ENCODE results near the gene STYXL1. TPM values are rescaled to one million over a fixed set of nuclear protein-coding genes. Genes with fewer than 3 reads are reported as not detected.
A peak's percentile ranks its signal among the peaks of the same experiment; 100 is the strongest.

The STYXL1 gene
- total and polyA plus RNA-seq, 7 donors, result 9.4 to 81.4 (median 30.7) TPM

- H3K27me3 ChIP-seq, result no peaks in the 10 kb centered on the region
- no peaks in the 10 kb centered on the region for H3K9me3 ChIP-seq
- H3K27ac ChIP-seq, result no peak overlapping the region
- intact Hi-C loops (cut with DNase I), result no loop called here
- 92 to 95% methylated on average over 44 of the region's 44 CpGs for WGBS, 2 donors
- TF ChIP-seq CTCF (IDR thresholded peaks at IDR 0.05), result no peak
- no peak for TF ChIP-seq EP300 (IDR thresholded peaks at IDR 0.05)
- no peak for TF ChIP-seq POLR2AphosphoS5 (IDR thresholded peaks at IDR 0.05)
- no peak for TF ChIP-seq POLR2A (IDR thresholded peaks at IDR 0.05)
- DNase-seq, result no peak
- H3K36me3 ChIP-seq, result peaks cover 32 to 90% (median 59%) of the 10 kb centered on the region in 4 donors
- peaks cover 0 to 4% (median 4%) of the 10 kb centered on the region in 4 donors for H3K4me1 ChIP-seq
- no peak overlapping the region for H3K4me3 ChIP-seq
Observed at GRCh38 chr7:75984130-75985008, 63.4 kb downstream of the STYXL1 start.

DNA sequence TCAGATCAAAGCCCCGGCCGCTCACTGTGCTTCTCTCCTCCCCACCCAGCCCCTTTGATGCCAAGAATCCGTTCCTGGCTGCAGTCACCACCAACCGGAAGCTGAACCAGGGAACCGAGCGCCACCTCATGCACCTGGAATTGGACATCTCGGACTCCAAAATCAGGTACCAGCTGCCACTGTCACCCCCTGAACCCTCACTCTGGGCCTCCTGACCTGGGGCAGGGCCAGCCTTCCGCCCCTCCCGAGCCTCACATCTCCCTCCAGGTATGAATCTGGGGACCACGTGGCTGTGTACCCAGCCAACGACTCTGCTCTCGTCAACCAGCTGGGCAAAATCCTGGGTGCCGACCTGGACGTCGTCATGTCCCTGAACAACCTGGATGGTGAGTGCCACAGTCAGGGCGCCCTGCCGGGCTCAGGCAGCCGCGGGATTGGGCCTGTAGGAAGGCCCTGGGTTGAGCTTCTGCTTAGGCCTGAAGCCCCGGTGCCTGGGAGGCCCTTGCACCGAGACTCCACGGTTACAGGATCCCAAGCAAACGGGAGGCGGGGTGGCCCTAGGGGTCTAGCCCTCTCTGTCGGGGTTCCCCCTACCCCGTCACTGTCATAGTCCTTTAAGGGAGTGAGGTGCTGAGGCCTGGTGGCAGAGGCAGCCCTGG is 64.2 kb downstream of the STYXL1 start:
- no peaks in the 10 kb centered on the region for H3K27me3 ChIP-seq
- intact Hi-C loops (cut with DNase I), result no loop called here
- H3K9me3 ChIP-seq, result no peaks in the 10 kb centered on the region
- peaks cover 0 to 6% (median 0%) of the 10 kb centered on the region in 4 donors for H3K4me1 ChIP-seq
- H3K27ac ChIP-seq, result no peak overlapping the region
- WGBS, 2 donors, result 92 to 94% methylated on average over 26 of the region's 26 CpGs
- no peak overlapping the region for H3K4me3 ChIP-seq
- peaks cover 32 to 93% (median 59%) of the 10 kb centered on the region in 4 donors for H3K36me3 ChIP-seq
- TF ChIP-seq POLR2AphosphoS5 (IDR thresholded peaks at IDR 0.05) (no peak), EP300 (IDR thresholded peaks at IDR 0.05) (no peak), CTCF (IDR thresholded peaks at IDR 0.05) (no peak), POLR2A (IDR thresholded peaks at IDR 0.05) (no peak)
- peak; percentile 64 for DNase-seq

- H3K9me3 ChIP-seq, result no peaks in the 10 kb centered on the region
- peaks cover 0 to 6% (median 2%) of the 10 kb centered on the region in 4 donors for H3K4me1 ChIP-seq
- peak; percentile 56 for DNase-seq
- TF ChIP-seq CTCF (IDR thresholded peaks at IDR 0.05) (no peak), POLR2A (IDR thresholded peaks at IDR 0.05) (no peak), POLR2AphosphoS5 (IDR thresholded peaks at IDR 0.05) (no peak), EP300 (IDR thresholded peaks at IDR 0.05) (no peak)
- H3K27me3 ChIP-seq, result no peaks in the 10 kb centered on the region
- H3K4me3 ChIP-seq, result no peak overlapping the region
- WGBS, 2 donors, result 91 to 94% methylated on average over 22 of the region's 22 CpGs
- intact Hi-C loops (cut with DNase I), result no loop called here
- H3K27ac ChIP-seq, result no peak overlapping the region
- peaks cover 32 to 85% (median 57%) of the 10 kb centered on the region in 4 donors for H3K36me3 ChIP-seq
Observed at GRCh38 chr7:75982306-75983064, 65.3 kb downstream of the STYXL1 start.

GRCh38 chr7:75981453-75982305 is 66.1 kb downstream of the STYXL1 start:
- no peaks in the 10 kb centered on the region for H3K9me3 ChIP-seq
- no peak for TF ChIP-seq EP300 (IDR thresholded peaks at IDR 0.05)
- TF ChIP-seq POLR2A (IDR thresholded peaks at IDR 0.05), result no peak
- no peak for TF ChIP-seq POLR2AphosphoS5 (IDR thresholded peaks at IDR 0.05)
- TF ChIP-seq CTCF (IDR thresholded peaks at IDR 0.05), result no peak
- no peak overlapping the region for H3K27ac ChIP-seq
- WGBS, 2 donors, result 91% methylated on average over 38 of the region's 38 CpGs
- peaks cover 32 to 76% (median 50%) of the 10 kb centered on the region in 4 donors for H3K36me3 ChIP-seq
- H3K4me1 ChIP-seq, result peaks cover 0 to 6% (median 2%) of the 10 kb centered on the region in 4 donors
- DNase-seq, result peak; percentile 67
- intact Hi-C loops (cut with DNase I), result no loop called here
- no peak overlapping the region for H3K4me3 ChIP-seq
- H3K27me3 ChIP-seq, result no peaks in the 10 kb centered on the region

Measured in sigmoid colon (tissue), 7 donors.